WTC11 (cell line): ENCODE measurements around the gene PLRG1. TPM values are rescaled to one million over a fixed set of nuclear protein-coding genes. Genes with fewer than 3 reads are reported as not detected.

ENCODE experiments used
- ATAC-seq: fragments of 200-7000 bp; cut with Tn5 transposase; 2 replicates; pipeline ENCODE4 v1.10.0; 2021; ENCODE audit warnings: mild to moderate bottlenecking, moderate library complexity
- CTCF ChIA-PET: fragments of 300-600 bp; sonication (Branson Sonifier 250); formaldehyde crosslinking; loops from one replicate; lab custom pipeline; 2021; ENCODE audit warnings: antibody characterized with exemption; lab: Charles Lee
- POLR2A ChIA-PET: fragments of 350-600 bp; sonication (Branson Sonifier 250); formaldehyde crosslinking; loops from one replicate; lab custom pipeline; 2021; ENCODE audit warnings: antibody characterized with exemption; lab: Charles Lee
- DNase-seq: peaks from one replicate; pipeline ENCODE4 v3.0.0; 2021; ENCODE audit warnings: low spot score
- H3K27ac Mint-ChIP-seq: 2 replicates; pipeline ENCODE4 v1.8.0; 2021; ENCODE audit warnings: mixed read lengths
- H3K27me3 Mint-ChIP-seq: 2 replicates; pipeline ENCODE4 v1.8.0; 2021; ENCODE audit warnings: low read depth, mild to moderate bottlenecking, moderate library complexity, mixed read lengths
- H3K36me3 Mint-ChIP-seq: 2 replicates; pipeline ENCODE4 v1.8.0; 2021; ENCODE audit warnings: mixed read lengths
- H3K4me1 Mint-ChIP-seq: 2 replicates; pipeline ENCODE4 v1.8.0; 2022; ENCODE audit warnings: mixed read lengths
- H3K4me3 Mint-ChIP-seq: 2 replicates; pipeline ENCODE4 v1.8.0; 2021; ENCODE audit warnings: mild to moderate bottlenecking, moderate library complexity, mixed read lengths
- H3K9me3 Mint-ChIP-seq: 2 replicates; pipeline ENCODE4 v1.8.0; 2021; ENCODE audit warnings: mixed read lengths
- CTCF ChIP-seq: fragments of 200-600 bp; IDR thresholded peaks from 2 replicates; pipeline ENCODE4 v1.8.0; 2022; ENCODE audit warnings: antibody characterized with exemption
- ESRRA ChIP-seq: sonication (generic); formaldehyde crosslinking; IDR thresholded peaks from 2 replicates; pipeline ENCODE4 v1.8.1; 2022; ENCODE audit warnings: mild to moderate bottlenecking, missing genetic modification reagents, borderline replicate concordance
- FOXJ3 ChIP-seq: sonication (generic); formaldehyde crosslinking; IDR thresholded peaks from 2 replicates; pipeline ENCODE4 v1.9.0; 2021; ENCODE audit warnings: missing genetic modification reagents, mild to moderate bottlenecking, borderline replicate concordance
- MLX ChIP-seq: sonication (generic); formaldehyde crosslinking; IDR thresholded peaks from 2 replicates; pipeline ENCODE4 v1.8.1; 2023; ENCODE audit warnings: mild to moderate bottlenecking, missing genetic modification reagents, moderate library complexity
- MXD4 ChIP-seq: fragments of 250-450 bp; sonication (Bioruptor Pico); IDR thresholded peaks from 2 replicates; pipeline ENCODE4 v1.8.0; 2021; ENCODE audit warnings: mild to moderate bottlenecking, moderate library complexity, borderline replicate concordance
- NR2C2 ChIP-seq: sonication (generic); formaldehyde crosslinking; IDR thresholded peaks from 2 replicates; pipeline ENCODE4 v1.8.0; 2022; ENCODE audit warnings: mild to moderate bottlenecking, missing genetic modification reagents
- NR3C1 ChIP-seq: sonication (generic); formaldehyde crosslinking; conservative IDR thresholded peaks from 2 replicates; pipeline ENCODE4 v1.8.1; 2023; ENCODE audit warnings: low read depth, mild to moderate bottlenecking, missing genetic modification reagents
- PRRX2 ChIP-seq: fragments of 250-450 bp; sonication (Bioruptor Pico); IDR thresholded peaks from 2 replicates; pipeline ENCODE4 v1.8.0; 2021; ENCODE audit warnings: mild to moderate bottlenecking
- SP1 ChIP-seq: sonication (generic); formaldehyde crosslinking; conservative IDR thresholded peaks from 2 replicates; pipeline ENCODE4 v1.8.1; 2022; ENCODE audit warnings: missing genetic modification reagents
- TP53 ChIP-seq: sonication (generic); formaldehyde crosslinking; IDR thresholded peaks from 2 replicates; pipeline ENCODE4 v1.8.1; 2023; ENCODE audit warnings: mild to moderate bottlenecking, missing genetic modification reagents
- ZNF281 ChIP-seq: sonication (generic); formaldehyde crosslinking; IDR thresholded peaks from 2 replicates; pipeline ENCODE4 v1.8.0; 2023; ENCODE audit warnings: mild to moderate bottlenecking, missing genetic modification reagents
- total RNA-seq: library from RNA; stranded (reverse); gene quantifications from 3 replicates; pipeline ENCODE4 v1.2.3, GENCODE V29; 2021
- TF ChIP-seq, protein P1 (sequence below): sonication (generic); formaldehyde crosslinking; IDR thresholded peaks from 2 replicates; pipeline ENCODE4 v1.8.0; 2022; ENCODE audit warnings: mild to moderate bottlenecking, missing genetic modification reagents
- TF ChIP-seq, protein P2 (sequence below): sonication (generic); formaldehyde crosslinking; IDR thresholded peaks from 2 replicates; pipeline ENCODE4 v1.8.1; 2022; ENCODE audit warnings: mild to moderate bottlenecking, missing genetic modification reagents, moderate library complexity, borderline replicate concordance
- TF ChIP-seq, protein P3 (sequence below): sonication (generic); formaldehyde crosslinking; IDR thresholded peaks from 2 replicates; pipeline ENCODE4 v1.8.1; 2023; ENCODE audit warnings: mild to moderate bottlenecking, missing genetic modification reagents, borderline replicate concordance
- TF ChIP-seq, protein P4 (sequence below): sonication (generic); formaldehyde crosslinking; IDR thresholded peaks from 2 replicates; pipeline ENCODE4 v1.8.1; 2022; ENCODE audit warnings: low read depth, missing genetic modification reagents, borderline replicate concordance

Gene PLRG1
- total RNA-seq, 1 experiment from 2014 or later, result 84.8 TPM

- TF ChIP-seq ZNF281 (CRISPR knock-in tag), result no peak
- TF ChIP-seq, all 79 proteins: peak for 1
Observed at GRCh38 chr4:154590329-154591006, 40.3 kb upstream of the PLRG1 start, which contains the start of gene FGA (continued).

- no peak for DNase-seq
- ChIA-PET POLR2A (no interaction called here), CTCF (interaction anchor here (2.1 kb wide), 1 partner anchor 29 kb away, joined by 13 read pairs; no protein-coding TSS in a partner anchor)
- no peak overlapping the region; the same call in 1 of the 2 replicates for H3K27ac Mint-ChIP-seq
- no peaks in the 10 kb centered on the region for H3K36me3 Mint-ChIP-seq
- peaks cover 3% of the 10 kb centered on the region for H3K4me1 Mint-ChIP-seq
- peak; percentile 32; the same call in 1 of the 2 replicates for ATAC-seq
- no peak overlapping the region for H3K4me3 Mint-ChIP-seq
- no peaks in the 10 kb centered on the region for H3K27me3 Mint-ChIP-seq
- no peak for TF ChIP-seq SP1
- TF ChIP-seq, protein P1, sequence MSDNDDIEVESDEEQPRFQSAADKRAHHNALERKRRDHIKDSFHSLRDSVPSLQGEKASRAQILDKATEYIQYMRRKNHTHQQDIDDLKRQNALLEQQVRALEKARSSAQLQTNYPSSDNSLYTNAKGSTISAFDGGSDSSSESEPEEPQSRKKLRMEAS, result no peak
- TF ChIP-seq, protein P2, sequence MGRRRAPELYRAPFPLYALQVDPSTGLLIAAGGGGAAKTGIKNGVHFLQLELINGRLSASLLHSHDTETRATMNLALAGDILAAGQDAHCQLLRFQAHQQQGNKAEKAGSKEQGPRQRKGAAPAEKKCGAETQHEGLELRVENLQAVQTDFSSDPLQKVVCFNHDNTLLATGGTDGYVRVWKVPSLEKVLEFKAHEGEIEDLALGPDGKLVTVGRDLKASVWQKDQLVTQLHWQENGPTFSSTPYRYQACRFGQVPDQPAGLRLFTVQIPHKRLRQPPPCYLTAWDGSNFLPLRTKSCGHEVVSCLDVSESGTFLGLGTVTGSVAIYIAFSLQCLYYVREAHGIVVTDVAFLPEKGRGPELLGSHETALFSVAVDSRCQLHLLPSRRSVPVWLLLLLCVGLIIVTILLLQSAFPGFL (CRISPR knock-in tag), result no peak
- no peak for TF ChIP-seq NR3C1 (CRISPR knock-in tag)
- no peak for TF ChIP-seq PRRX2 (CRISPR knock-in tag)
- TF ChIP-seq MLX (CRISPR knock-in tag), result no peak
- no peak for TF ChIP-seq ESRRA
- H3K9me3 Mint-ChIP-seq, result no peaks in the 10 kb centered on the region
Observed at GRCh38 chr4:154589296-154590197, 39.3 kb upstream of the PLRG1 start.

DNA sequence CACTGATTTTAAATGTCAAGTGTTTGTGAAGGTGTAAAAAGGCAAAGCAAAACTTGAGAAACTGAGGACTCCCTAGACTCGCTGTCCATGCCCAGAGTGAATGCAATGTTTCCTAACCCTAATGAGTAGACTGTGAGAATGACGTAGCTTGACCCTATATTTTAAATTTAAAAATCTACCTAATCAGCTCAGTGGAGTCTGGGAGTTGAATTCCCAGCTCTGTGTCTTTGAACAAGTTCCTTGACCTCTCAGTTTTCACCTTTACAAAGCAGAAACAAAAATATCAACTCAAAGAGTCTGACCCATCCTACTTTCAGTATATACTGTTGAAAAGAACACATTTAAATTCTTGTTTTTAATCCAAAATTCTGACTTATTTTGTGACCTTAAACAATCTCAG is 38.0 kb upstream of the PLRG1 start:
- ChIA-PET POLR2A (no interaction called here), CTCF (interaction anchor here (0.6 to 2.1 kb wide), 2 partner anchors 31 to 620 kb away, joined by 3 to 13 read pairs; no protein-coding TSS in a partner anchor)
- no peak for ATAC-seq
- no peaks in the 10 kb centered on the region for H3K27me3 Mint-ChIP-seq
- H3K27ac Mint-ChIP-seq, result no peak overlapping the region
- no peak for DNase-seq
- no peaks in the 10 kb centered on the region for H3K36me3 Mint-ChIP-seq
- peaks cover 3% of the 10 kb centered on the region for H3K4me1 Mint-ChIP-seq
- no peaks in the 10 kb centered on the region for H3K9me3 Mint-ChIP-seq
- H3K4me3 Mint-ChIP-seq, result no peak overlapping the region
- TF ChIP-seq, protein P3, sequence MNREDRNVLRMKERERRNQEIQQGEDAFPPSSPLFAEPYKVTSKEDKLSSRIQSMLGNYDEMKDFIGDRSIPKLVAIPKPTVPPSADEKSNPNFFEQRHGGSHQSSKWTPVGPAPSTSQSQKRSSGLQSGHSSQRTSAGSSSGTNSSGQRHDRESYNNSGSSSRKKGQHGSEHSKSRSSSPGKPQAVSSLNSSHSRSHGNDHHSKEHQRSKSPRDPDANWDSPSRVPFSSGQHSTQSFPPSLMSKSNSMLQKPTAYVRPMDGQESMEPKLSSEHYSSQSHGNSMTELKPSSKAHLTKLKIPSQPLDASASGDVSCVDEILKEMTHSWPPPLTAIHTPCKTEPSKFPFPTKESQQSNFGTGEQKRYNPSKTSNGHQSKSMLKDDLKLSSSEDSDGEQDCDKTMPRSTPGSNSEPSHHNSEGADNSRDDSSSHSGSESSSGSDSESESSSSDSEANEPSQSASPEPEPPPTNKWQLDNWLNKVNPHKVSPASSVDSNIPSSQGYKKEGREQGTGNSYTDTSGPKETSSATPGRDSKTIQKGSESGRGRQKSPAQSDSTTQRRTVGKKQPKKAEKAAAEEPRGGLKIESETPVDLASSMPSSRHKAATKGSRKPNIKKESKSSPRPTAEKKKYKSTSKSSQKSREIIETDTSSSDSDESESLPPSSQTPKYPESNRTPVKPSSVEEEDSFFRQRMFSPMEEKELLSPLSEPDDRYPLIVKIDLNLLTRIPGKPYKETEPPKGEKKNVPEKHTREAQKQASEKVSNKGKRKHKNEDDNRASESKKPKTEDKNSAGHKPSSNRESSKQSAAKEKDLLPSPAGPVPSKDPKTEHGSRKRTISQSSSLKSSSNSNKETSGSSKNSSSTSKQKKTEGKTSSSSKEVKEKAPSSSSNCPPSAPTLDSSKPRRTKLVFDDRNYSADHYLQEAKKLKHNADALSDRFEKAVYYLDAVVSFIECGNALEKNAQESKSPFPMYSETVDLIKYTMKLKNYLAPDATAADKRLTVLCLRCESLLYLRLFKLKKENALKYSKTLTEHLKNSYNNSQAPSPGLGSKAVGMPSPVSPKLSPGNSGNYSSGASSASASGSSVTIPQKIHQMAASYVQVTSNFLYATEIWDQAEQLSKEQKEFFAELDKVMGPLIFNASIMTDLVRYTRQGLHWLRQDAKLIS, result no peak
- TF ChIP-seq FOXJ3 (CRISPR knock-in tag) (no peak), NR2C2 (CRISPR knock-in tag) (no peak), MXD4 (no peak), PRRX2 (CRISPR knock-in tag) (no peak), CTCF (no peak), TP53 (CRISPR knock-in tag) (no peak)
- TF ChIP-seq, protein P4, sequence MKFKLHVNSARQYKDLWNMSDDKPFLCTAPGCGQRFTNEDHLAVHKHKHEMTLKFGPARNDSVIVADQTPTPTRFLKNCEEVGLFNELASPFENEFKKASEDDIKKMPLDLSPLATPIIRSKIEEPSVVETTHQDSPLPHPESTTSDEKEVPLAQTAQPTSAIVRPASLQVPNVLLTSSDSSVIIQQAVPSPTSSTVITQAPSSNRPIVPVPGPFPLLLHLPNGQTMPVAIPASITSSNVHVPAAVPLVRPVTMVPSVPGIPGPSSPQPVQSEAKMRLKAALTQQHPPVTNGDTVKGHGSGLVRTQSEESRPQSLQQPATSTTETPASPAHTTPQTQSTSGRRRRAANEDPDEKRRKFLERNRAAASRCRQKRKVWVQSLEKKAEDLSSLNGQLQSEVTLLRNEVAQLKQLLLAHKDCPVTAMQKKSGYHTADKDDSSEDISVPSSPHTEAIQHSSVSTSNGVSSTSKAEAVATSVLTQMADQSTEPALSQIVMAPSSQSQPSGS (CRISPR knock-in tag), result no peak
- TF ChIP-seq, protein P2 (CRISPR knock-in tag), result no peak
